Ascending aorta (tissue), 2 donors: ENCODE measurements around the gene PRRX1. TPM values are rescaled to one million over a fixed set of nuclear protein-coding genes. Genes with fewer than 3 reads are reported as not detected.

Source experiments
- DNase-seq, 2 donors: peaks; one replicate each; pipeline ENCODE4 v3.0.0-alpha.2; 2019; ENCODE audit warnings: low spot score in 2 of 2
- H3K27ac ChIP-seq, 2 donors: fragments of 200-600 bp; sonication (generic); one replicate each; pipeline ENCODE4 v1.5.1; 2016 to 2017; ENCODE audit warnings: mild to moderate bottlenecking in 1 of 2
- H3K27me3 ChIP-seq: fragments of 200-600 bp; sonication (generic); one replicate; pipeline ENCODE4 v1.5.1; 2017
- H3K36me3 ChIP-seq, 2 donors: fragments of 200-600 bp; sonication (generic); one replicate each; pipeline ENCODE4 v1.5.1; 2016
- H3K4me1 ChIP-seq, 2 donors: fragments of 200-600 bp; sonication (generic); one replicate each; pipeline ENCODE4 v1.5.1; 2016 to 2017; ENCODE audit warnings: mild to moderate bottlenecking in 1 of 2
- H3K4me3 ChIP-seq, 2 donors: fragments of 200-600 bp; sonication (generic); one replicate each; pipeline ENCODE4 v1.5.1; 2016 to 2017; ENCODE audit warnings: mild to moderate bottlenecking in 1 of 2
- H3K9me3 ChIP-seq, 2 donors: fragments of 200-600 bp; sonication (generic); one replicate each; pipeline ENCODE4 v1.5.1; 2016
- CTCF ChIP-seq, 3 experiments: fragments of 200-600 bp in 2 of 3; fragments of 450-650 bp in 1 of 3; sonication (generic) in 2 of 3; IDR thresholded peaks; one replicate each; pipeline ENCODE4 v1.5.1; 2016 to 2019; ENCODE audit warnings: antibody characterized with exemption in 3 of 3, mild to moderate bottlenecking in 1 of 3, moderate library complexity in 1 of 3
- intact Hi-C: fragments of 100-400 bp; cut with DNase I; formaldehyde crosslinking; loops from one replicate; pipeline ENCODE4 v1.15.1; 2023
- total RNA-seq: library from RNA; depleted of rRNA; stranded (reverse); fragments of >200 nt; gene quantifications from one replicate; pipeline ENCODE4 v1.1.0, GENCODE V29; 2016

PRRX1 gene
- total RNA-seq, 1 donor from 2014 or later, result 123 TPM

DNA sequence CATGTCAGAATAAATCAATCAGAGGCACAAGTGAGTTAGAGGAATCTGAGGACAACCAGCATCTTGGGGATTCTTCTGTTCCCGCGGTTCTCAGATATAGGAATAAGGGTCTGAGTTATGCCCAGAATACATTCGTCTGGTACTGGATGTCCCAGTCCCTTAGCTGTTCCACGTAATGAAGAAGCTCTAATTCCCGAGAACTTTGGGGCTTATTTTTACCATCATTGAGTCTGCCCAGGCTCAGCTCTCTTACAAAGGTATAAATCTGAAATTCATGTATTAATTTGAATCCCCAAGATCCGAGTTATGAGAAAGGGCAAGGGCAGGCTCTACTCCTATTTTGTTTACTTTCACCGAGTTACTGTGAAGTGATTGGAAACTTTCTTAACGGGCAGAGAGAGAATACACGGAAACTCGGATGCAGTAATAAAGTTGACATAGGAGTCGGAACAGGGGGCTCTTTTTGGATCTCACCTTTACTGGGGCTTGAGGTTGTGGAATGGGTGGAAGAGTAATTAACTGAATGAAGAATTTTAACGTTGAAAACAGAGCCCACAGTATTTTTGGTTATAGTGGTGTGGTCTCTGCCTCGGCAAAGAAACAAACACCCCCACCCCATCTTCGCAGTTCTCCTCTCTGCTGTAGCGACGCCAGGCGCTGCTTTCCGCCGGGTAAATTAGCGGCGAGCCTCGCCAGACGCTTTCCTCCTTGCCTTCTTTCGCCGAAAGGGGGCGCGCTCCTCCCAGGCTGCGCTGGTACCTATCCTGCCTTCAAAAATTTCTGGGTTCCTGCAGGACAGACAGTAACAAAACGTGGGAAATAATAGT, 7.1 kb downstream of the PRRX1 start:
- H3K27ac ChIP-seq, result peak overlapping the region in 1 of 2 donors; percentile 17
- H3K9me3 ChIP-seq, result no peaks in the 10 kb centered on the region
- H3K27me3 ChIP-seq, result no peaks in the 10 kb centered on the region
- intact Hi-C loops, result no loop called here
- H3K4me1 ChIP-seq, result peaks cover 0 to 12% of the 10 kb centered on the region in 2 donors
- DNase-seq, result no peak
- peak overlapping the region in 1 of 2 donors; percentile 23 for H3K4me3 ChIP-seq
- peak; percentile 53 to 67 (median 55) for TF ChIP-seq CTCF (IDR thresholded peaks at IDR 0.05)
- peaks cover 0 to 10% of the 10 kb centered on the region in 2 donors for H3K36me3 ChIP-seq

GRCh38 chr1:170671629-170671963, 7.7 kb downstream of the PRRX1 start:
- intact Hi-C loops, result no loop called here
- DNase-seq, result no peak
- Histone ChIP-seq H3K4me3 (no peak overlapping the region), H3K27ac (peak overlapping the region in 1 of 2 donors; percentile 17), H3K27me3 (no peaks in the 10 kb centered on the region), H3K4me1 (peaks cover 0 to 12% of the 10 kb centered on the region in 2 donors), H3K9me3 (no peaks in the 10 kb centered on the region), H3K36me3 (peaks cover 0 to 10% of the 10 kb centered on the region in 2 donors)
- no peak for TF ChIP-seq CTCF (IDR thresholded peaks at IDR 0.05)

- H3K27ac ChIP-seq, result peak overlapping the region in 1 of 2 donors; percentile 41
- no peaks in the 10 kb centered on the region for H3K27me3 ChIP-seq
- intact Hi-C loops, result no loop called here
- DNase-seq, result no peak
- H3K4me3 ChIP-seq, result no peak overlapping the region
- H3K9me3 ChIP-seq, result no peaks in the 10 kb centered on the region
- peaks cover 0 to 5% of the 10 kb centered on the region in 2 donors for H3K36me3 ChIP-seq
- TF ChIP-seq CTCF (IDR thresholded peaks at IDR 0.05), result no peak
- peaks cover 0 to 12% of the 10 kb centered on the region in 2 donors for H3K4me1 ChIP-seq
Observed at GRCh38 chr1:170672316-170672715, 8.4 kb downstream of the PRRX1 start.

DNA sequence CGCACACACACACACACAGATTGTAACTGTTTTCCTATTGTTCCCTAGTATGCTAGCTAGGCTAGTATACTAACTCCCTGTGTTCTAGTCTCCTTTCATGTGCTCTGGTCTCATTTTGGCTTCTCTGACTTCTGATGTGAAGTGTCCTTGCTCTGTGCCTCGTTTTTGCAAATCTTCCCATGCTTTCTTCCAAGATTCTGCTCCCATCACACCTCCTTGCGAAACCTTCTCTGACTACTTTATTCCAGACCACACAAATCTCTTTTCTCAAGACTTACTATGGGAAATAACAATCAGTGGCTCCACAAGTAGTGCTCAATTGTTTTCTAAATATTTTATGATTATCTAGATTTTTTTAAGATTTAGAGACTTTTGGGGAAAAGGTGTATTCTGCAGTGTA, 10.3 kb downstream of the PRRX1 start:
- intact Hi-C loops, result no loop called here
- TF ChIP-seq CTCF (IDR thresholded peaks at IDR 0.05), result no peak
- peak overlapping the region in 1 of 2 donors; percentile 16 for H3K27ac ChIP-seq
- H3K36me3 ChIP-seq, result no peaks in the 10 kb centered on the region
- H3K4me3 ChIP-seq, result no peak overlapping the region
- no peaks in the 10 kb centered on the region for H3K27me3 ChIP-seq
- no peak for DNase-seq
- H3K4me1 ChIP-seq, result peaks cover 0 to 20% of the 10 kb centered on the region in 2 donors
- H3K9me3 ChIP-seq, result no peaks in the 10 kb centered on the region

GRCh38 chr1:170674986-170675385, 11.1 kb downstream of the PRRX1 start:
- Histone ChIP-seq H3K9me3 (no peaks in the 10 kb centered on the region), H3K4me1 (peaks cover 0 to 20% of the 10 kb centered on the region in 2 donors), H3K27ac (peak overlapping the region in 1 of 2 donors; percentile 7), H3K4me3 (no peak overlapping the region), H3K36me3 (no peaks in the 10 kb centered on the region), H3K27me3 (no peaks in the 10 kb centered on the region)
- no peak for DNase-seq
- intact Hi-C loops, result no loop called here
- TF ChIP-seq CTCF (IDR thresholded peaks at IDR 0.05), result no peak
